Aorta (tissue), 5 donors: ENCODE results near the gene NEK4. TPM values are rescaled to one million over a fixed set of nuclear protein-coding genes. Genes with fewer than 3 reads are reported as not detected.
"Not testable (repeated sequence)": the region's sequence is repeated elsewhere in the genome, so short reads cannot be mapped to it uniquely, and the experiment has no call there.

Source experiments
- ATAC-seq: fragments of 200-7000 bp; cut with Tn5 transposase; one replicate; pipeline ENCODE4 v1.9.1; 2022; ENCODE audit warnings: moderate library complexity; ENCODE audit not compliant: low FRiP score
- DNase-seq, 2 donors: peaks; one replicate each; pipeline ENCODE4 v3.0.0-alpha.2; 2020
- H3K27ac ChIP-seq, 2 donors: one replicate each; pipeline ENCODE4 v1.5.1; 2013; ENCODE audit warnings: low read length in 2 of 2, mild to moderate bottlenecking in 2 of 2, moderate library complexity in 2 of 2, control low read depth in 1 of 2, inconsistent platforms in 1 of 2, low read depth in 1 of 2
- H3K27me3 ChIP-seq, 2 donors: one replicate each; pipeline ENCODE4 v1.6.1; 2013; ENCODE audit warnings: control low read depth in 1 of 2, low read length in 1 of 2, mild to moderate bottlenecking in 1 of 2, moderate library complexity in 1 of 2; ENCODE audit not compliant: insufficient read depth in 2 of 2, control insufficient read depth in 1 of 2
- H3K36me3 ChIP-seq, 2 donors: one replicate each; pipeline ENCODE4 v1.6.1; 2013; ENCODE audit warnings: control low read depth in 1 of 2, low read length in 1 of 2, mild to moderate bottlenecking in 1 of 2; ENCODE audit not compliant: insufficient read depth in 2 of 2, control insufficient read depth in 1 of 2
- H3K4me1 ChIP-seq, 2 donors: one replicate each; pipeline ENCODE4 v1.6.1; 2013; ENCODE audit warnings: low read length in 2 of 2, control low read depth in 1 of 2, mild to moderate bottlenecking in 1 of 2, moderate library complexity in 1 of 2; ENCODE audit not compliant: insufficient read depth in 2 of 2, control insufficient read depth in 1 of 2
- H3K4me3 ChIP-seq, 2 donors: one replicate each; pipeline ENCODE4 v1.5.1; 2013; ENCODE audit warnings: low read length in 2 of 2, control low read depth in 1 of 2, mild to moderate bottlenecking in 1 of 2
- H3K9me3 ChIP-seq: one replicate; pipeline ENCODE4 v1.6.1; 2013; ENCODE audit warnings: mild to moderate bottlenecking, low read length; ENCODE audit not compliant: control insufficient read depth
- WGBS, 2 donors: extraction: QIAGEN DNeasy Blood & Tissue Kit; methylation state at CpG; one replicate each; pipeline ENCODE4 v1.1.7; 2013; 5-methylcytosine and 5-hydroxymethylcytosine counted together
- intact Hi-C, 2 donors: fragments of 100-400 bp; cut with DNase I; formaldehyde crosslinking; loops; one replicate each; pipeline versions ENCODE4 v1.14.2 to v1.15.0; 2022
- polyA plus RNA-seq, 2 donors: library from polyadenylated mRNA; stranded (reverse); fragments of 200-250 nt; gene quantifications; one replicate each; pipeline ENCODE4 v1.2.3, GENCODE V29; 2013
- total RNA-seq, 2 donors: library from RNA; stranded (reverse); fragmentation: NEBNext Ultra II Directional; extraction: Animal tissue kit (Norgen Biotek cat#: 25700); gene quantifications; one replicate each; pipeline ENCODE4 v1.2.1, GENCODE V29; 2021
- donor health status: healthy with polysubstance abuse.
- donor health status: Bipolar disorder and iron deficiency.
- donor health status: DM: no; HTN: no; CAD: no.
- donor health status: DM: no; HTN: no; CAD: no.
- donor health status: DM: yes; HTN: yes; CAD: no.

The NEK4 gene
- total and polyA plus RNA-seq, 4 donors: 8.0 to 22.1 (median 15.1) TPM

GRCh38 chr3:52777127-52777958 is 6.6 kb upstream of the NEK4 start, which contains the start of gene ITIH1:
Gene ITIH1, plus strand, starts transcription at chr3:52777599. Its CDS starts 17 bp downstream, at chr3:52777616.
- Histone ChIP-seq H3K27ac (no peak within 1 kb of the TSS), H3K4me3 (no peak within 1 kb of the TSS), H3K4me1 (no peaks in the 10 kb centered on the region), H3K9me3 (no peaks in the 10 kb centered on the region), H3K36me3 (no peaks in the 10 kb centered on the region), H3K27me3 (no peaks in the 10 kb centered on the region)
- DNase-seq (peak in 1 of 2 donors; percentile 56), ATAC-seq (no peak)
- intact Hi-C loops: loop anchor here in 1 of 2 donors (10.0 kb wide), 1 partner anchor 157 kb away; no protein-coding TSS in a partner anchor
- WGBS, 2 donors: 88 to 90% methylated on average over 12 of the region's 12 CpGs

GRCh38 chr3:52776486-52776885 is 5.7 kb upstream of the NEK4 start:
- H3K4me1 ChIP-seq, DNase-seq, H3K27ac ChIP-seq, H3K9me3 ChIP-seq, H3K27me3 ChIP-seq, H3K36me3 ChIP-seq, ATAC-seq, H3K4me3 ChIP-seq: not testable (repeated sequence)
- intact Hi-C loops: loop anchor here in 1 of 2 donors (10.0 kb wide), 1 partner anchor 158 kb away; no protein-coding TSS in a partner anchor
- WGBS, 2 donors: 82 to 83% methylated on average over 6 of the region's 6 CpGs

- no peak overlapping the region for H3K27ac ChIP-seq
- H3K9me3 ChIP-seq: no peaks in the 10 kb centered on the region
- no peak overlapping the region for H3K4me3 ChIP-seq
- no peaks in the 10 kb centered on the region for H3K27me3 ChIP-seq
- DNase-seq (peak in 1 of 2 donors; percentile 9), ATAC-seq (no peak)
- 52 to 55% methylated on average over 8 of the region's 8 CpGs for WGBS, 2 donors
- no peaks in the 10 kb centered on the region for H3K4me1 ChIP-seq
- intact Hi-C loops: loop anchor here in 1 of 2 donors (10.0 kb wide), 1 partner anchor 159 kb away; no protein-coding TSS in a partner anchor
- H3K36me3 ChIP-seq: no peaks in the 10 kb centered on the region
These were observed 5.1 kb upstream of the NEK4 start for GRCh38 chr3:52775877-52776276.

GRCh38 chr3:52774901-52775864 is 4.4 kb upstream of the NEK4 start:
- no peak for ATAC-seq
- intact Hi-C loops: loop anchor here in 1 of 2 donors (5.0 to 10.0 kb wide), 2 partner anchors 122 to 160 kb away; partner anchors contain the start of gene STIMATE
- Histone ChIP-seq H3K27ac (no peak overlapping the region), H3K4me1 (no peaks in the 10 kb centered on the region), H3K36me3 (no peaks in the 10 kb centered on the region), H3K4me3 (no peak overlapping the region), H3K27me3 (no peaks in the 10 kb centered on the region), H3K9me3 (no peaks in the 10 kb centered on the region)
- 49 to 53% methylated on average over 6 of the region's 6 CpGs for WGBS, 2 donors
- DNase-seq: peak in 1 of 2 donors; percentile 51

- DNase-seq: peak in 1 of 2 donors; percentile 50
- intact Hi-C loops: loop anchor here in 1 of 2 donors (5.0 to 10.0 kb wide), 2 partner anchors 123 to 161 kb away; partner anchors contain the start of gene STIMATE
- WGBS, 2 donors: 72 to 76% methylated on average over 8 of the region's 8 CpGs
- Histone ChIP-seq H3K4me1 (peaks cover 0 to 3% of the 10 kb centered on the region in 2 donors), H3K9me3 (no peaks in the 10 kb centered on the region), H3K4me3 (no peak overlapping the region), H3K27ac (no peak overlapping the region), H3K27me3 (no peaks in the 10 kb centered on the region), H3K36me3 (no peaks in the 10 kb centered on the region)
- ATAC-seq: no peak
These were observed 3.5 kb upstream of the NEK4 start for GRCh38 chr3:52774066-52774713.

GRCh38 chr3:52773361-52774065 is 2.8 kb upstream of the NEK4 start:
- peak in 1 of 2 donors; percentile 30 for DNase-seq

GRCh38 chr3:52771702-52772101 is 962 bp upstream of the NEK4 start:
- no peaks in the 10 kb centered on the region for H3K9me3 ChIP-seq
- intact Hi-C loops: loop anchor here in 1 of 2 donors (5.0 to 10.0 kb wide), 2 partner anchors 126 to 163 kb away; partner anchors contain the start of gene STIMATE
- WGBS, 2 donors: 86 to 88% methylated on average over 10 of the region's 10 CpGs
- H3K4me3 ChIP-seq: peak overlapping the region in 1 of 2 donors; percentile 45
- H3K27ac ChIP-seq: no peak overlapping the region
- peaks cover 0 to 3% of the 10 kb centered on the region in 2 donors for H3K4me1 ChIP-seq
- peak in 1 of 2 donors; percentile 38 for DNase-seq
- H3K27me3 ChIP-seq: no peaks in the 10 kb centered on the region
- no peaks in the 10 kb centered on the region for H3K36me3 ChIP-seq
- ATAC-seq: no peak

More at GRCh38 chr3:52773361-52774065, 2.8 kb upstream of the NEK4 start:
- intact Hi-C loops: loop anchor here in 1 of 2 donors (5.0 to 10.0 kb wide), 2 partner anchors 124 to 161 kb away; partner anchors contain the start of gene STIMATE
- Histone ChIP-seq H3K27ac (no peak overlapping the region), H3K4me3 (no peak overlapping the region), H3K4me1 (peaks cover 0 to 3% of the 10 kb centered on the region in 2 donors), H3K36me3 (no peaks in the 10 kb centered on the region), H3K27me3 (no peaks in the 10 kb centered on the region), H3K9me3 (no peaks in the 10 kb centered on the region)
- 89 to 93% methylated on average over 13 of the region's 13 CpGs for WGBS, 2 donors
- ATAC-seq: no peak
